ENCODE results near the gene LARP4B.

LARP4B gene

DNA sequence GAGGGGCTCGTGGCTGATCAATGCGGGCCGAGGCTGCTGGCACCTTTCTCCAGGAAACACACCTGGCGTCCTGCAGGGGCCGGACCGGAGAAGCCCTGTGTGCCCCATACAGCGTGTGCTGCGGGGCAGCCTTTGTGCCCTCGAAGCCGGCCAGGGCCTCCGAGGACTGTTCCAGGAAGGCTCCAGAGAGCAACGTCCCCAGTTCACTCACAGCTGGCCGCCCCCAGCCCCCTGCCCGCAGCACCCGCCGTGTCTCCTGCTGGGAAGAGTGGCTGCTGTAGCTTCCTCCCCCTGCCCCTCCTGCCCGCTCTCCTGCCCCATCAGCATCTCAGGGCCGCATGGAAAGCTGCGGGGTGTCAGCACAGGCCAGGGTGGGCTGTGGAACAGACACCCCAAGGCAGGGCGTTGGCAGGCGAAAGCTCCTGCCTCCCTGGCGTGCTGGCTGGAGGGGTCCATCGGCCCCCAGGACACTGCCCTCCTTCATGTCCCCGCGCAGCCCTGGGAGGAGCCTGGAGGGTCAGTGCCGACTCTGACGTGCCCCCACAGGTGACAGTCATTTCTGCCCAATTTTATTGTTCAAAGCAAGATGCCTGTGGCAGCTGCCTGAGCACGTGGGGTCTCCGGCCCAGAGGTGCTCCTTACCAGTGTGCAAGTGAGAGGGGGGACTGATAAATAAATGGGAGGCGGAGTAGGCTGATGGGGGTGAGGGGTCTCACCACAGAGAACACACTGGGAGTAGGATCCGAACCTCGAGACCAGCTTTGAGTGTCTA lies 146.2 kb downstream of the LARP4B start:
- Histone ChIP-seq H3K4me1 (ENCODE audit: control insufficient read depth, insufficient read depth, low read length) (no peaks in the 10 kb centered on the region), H3K4me3 (ENCODE audit: low read depth, low read length) (peak overlapping the region; percentile 41), H3K36me3 (ENCODE audit: control insufficient read depth in 2 of 2, insufficient read depth in 1 of 2, low read length in 2 of 2) (no peaks in the 10 kb centered on the region), H3K27ac (ENCODE audit: extremely low read depth, low read depth, low read length) (no peak overlapping the region), H3K9me3 (ENCODE audit: control insufficient read depth, insufficient read depth, low read depth, low read length) (no peaks in the 10 kb centered on the region)
- ChIA-PET POLR2A (interaction anchor here (1.0 kb wide), 1 partner anchor 264 kb away, joined by 4 read pairs; the partner anchor contains the start of gene IDI1), CTCF (interaction anchor here (0.5 to 0.9 kb wide), 3 partner anchors 27 to 134 kb away, joined by 3 to 4 read pairs (median 3); no protein-coding TSS in a partner anchor)
- TF ChIP-seq RBAK (tag by site-specific recombination; IDR thresholded peaks at IDR 0.05), result no peak
- TF ChIP-seq ZNF558 (tag by site-specific recombination; IDR thresholded peaks at IDR 0.05), result no peak
- no peak for TF ChIP-seq ZSCAN23 (tag by site-specific recombination; IDR thresholded peaks at IDR 0.05)
- peak; percentile 9; the same call in 1 of the 2 replicates for TF ChIP-seq ZFP37 (tag by site-specific recombination; IDR thresholded peaks at IDR 0.05)
- TF ChIP-seq ZNF335 (tag by site-specific recombination; conservative IDR thresholded peaks at IDR 0.05), result 0 out of 2 replicates have a peak, but pooled peaks have one; percentile 3
- peak; percentile 74 for TF ChIP-seq ZIC2 (tag by site-specific recombination; IDR thresholded peaks at IDR 0.05)
- TF ChIP-seq TCF7L2 (IDR thresholded peaks at IDR 0.05; ENCODE audit: borderline replicate concordance, low read depth, low read length), result no peak
- no peak for TF ChIP-seq ZNF169 (tag by site-specific recombination; IDR thresholded peaks at IDR 0.05)
- no peak for TF ChIP-seq ZNF600 (tag by site-specific recombination; IDR thresholded peaks at IDR 0.05)
- no peak for TF ChIP-seq KLF7 (tag by site-specific recombination; IDR thresholded peaks at IDR 0.05; ENCODE audit: borderline replicate concordance)
- no peak for TF ChIP-seq KLF8 (tag by site-specific recombination; IDR thresholded peaks at IDR 0.05)
- TF ChIP-seq ZNF121 (tag by site-specific recombination; IDR thresholded peaks at IDR 0.05), result no peak
- TF ChIP-seq, protein P1, sequence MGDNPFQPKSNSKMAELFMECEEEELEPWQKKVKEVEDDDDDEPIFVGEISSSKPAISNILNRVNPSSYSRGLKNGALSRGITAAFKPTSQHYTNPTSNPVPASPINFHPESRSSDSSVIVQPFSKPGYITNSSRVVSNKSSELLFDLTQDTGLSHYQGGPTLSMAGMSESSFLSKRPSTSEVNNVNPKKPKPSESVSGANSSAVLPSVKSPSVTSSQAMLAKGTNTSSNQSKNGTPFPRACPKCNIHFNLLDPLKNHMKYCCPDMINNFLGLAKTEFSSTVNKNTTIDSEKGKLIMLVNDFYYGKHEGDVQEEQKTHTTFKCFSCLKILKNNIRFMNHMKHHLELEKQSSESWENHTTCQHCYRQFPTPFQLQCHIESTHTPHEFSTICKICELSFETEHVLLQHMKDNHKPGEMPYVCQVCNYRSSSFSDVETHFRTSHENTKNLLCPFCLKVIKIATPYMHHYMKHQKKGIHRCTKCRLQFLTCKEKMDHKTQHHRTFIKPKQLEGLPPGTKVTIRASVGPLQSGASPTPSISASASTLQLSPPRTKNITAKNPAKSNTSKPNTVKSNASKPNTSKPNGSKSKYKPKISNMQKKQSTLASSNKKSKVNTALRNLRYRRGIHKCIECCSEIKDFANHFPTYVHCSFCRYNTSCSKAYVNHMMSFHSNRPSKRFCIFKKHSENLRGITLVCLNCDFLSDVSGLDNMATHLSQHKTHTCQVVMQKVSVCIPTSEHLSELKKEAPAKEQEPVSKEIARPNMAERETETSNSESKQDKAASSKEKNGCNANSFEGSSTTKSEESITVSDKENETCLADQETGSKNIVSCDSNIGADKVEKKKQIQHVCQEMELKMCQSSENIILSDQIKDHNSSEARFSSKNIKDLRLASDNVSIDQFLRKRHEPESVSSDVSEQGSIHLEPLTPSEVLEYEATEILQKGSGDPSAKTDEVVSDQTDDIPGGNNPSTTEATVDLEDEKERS (tag by site-specific recombination; IDR thresholded peaks at IDR 0.05), result no peak
- no peak for TF ChIP-seq ZNF341 (tag by site-specific recombination; IDR thresholded peaks at IDR 0.05; ENCODE audit: low read depth)
- TF ChIP-seq MYNN (tag by site-specific recombination; IDR thresholded peaks at IDR 0.05; ENCODE audit: borderline replicate concordance), result no peak
- TF ChIP-seq, protein P2, sequence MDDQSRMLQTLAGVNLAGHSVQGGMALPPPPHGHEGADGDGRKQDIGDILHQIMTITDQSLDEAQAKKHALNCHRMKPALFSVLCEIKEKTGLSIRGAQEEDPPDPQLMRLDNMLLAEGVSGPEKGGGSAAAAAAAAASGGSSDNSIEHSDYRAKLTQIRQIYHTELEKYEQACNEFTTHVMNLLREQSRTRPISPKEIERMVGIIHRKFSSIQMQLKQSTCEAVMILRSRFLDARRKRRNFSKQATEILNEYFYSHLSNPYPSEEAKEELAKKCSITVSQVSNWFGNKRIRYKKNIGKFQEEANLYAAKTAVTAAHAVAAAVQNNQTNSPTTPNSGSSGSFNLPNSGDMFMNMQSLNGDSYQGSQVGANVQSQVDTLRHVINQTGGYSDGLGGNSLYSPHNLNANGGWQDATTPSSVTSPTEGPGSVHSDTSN (CRISPR knock-in tag; IDR thresholded peaks at IDR 0.05), result no peak
- no peak for TF ChIP-seq ZFP3 (tag by site-specific recombination; IDR thresholded peaks at IDR 0.05; ENCODE audit: low read depth)
- TF ChIP-seq ZNF530 (tag by site-specific recombination; IDR thresholded peaks at IDR 0.05; ENCODE audit: low read depth), result no peak
- no peak for TF ChIP-seq ZNF555 (tag by site-specific recombination; conservative IDR thresholded peaks at IDR 0.05)
- TF ChIP-seq BCL11A (tag by site-specific recombination; IDR thresholded peaks at IDR 0.05; ENCODE audit: low read depth), result no peak
- TF ChIP-seq, protein P3, sequence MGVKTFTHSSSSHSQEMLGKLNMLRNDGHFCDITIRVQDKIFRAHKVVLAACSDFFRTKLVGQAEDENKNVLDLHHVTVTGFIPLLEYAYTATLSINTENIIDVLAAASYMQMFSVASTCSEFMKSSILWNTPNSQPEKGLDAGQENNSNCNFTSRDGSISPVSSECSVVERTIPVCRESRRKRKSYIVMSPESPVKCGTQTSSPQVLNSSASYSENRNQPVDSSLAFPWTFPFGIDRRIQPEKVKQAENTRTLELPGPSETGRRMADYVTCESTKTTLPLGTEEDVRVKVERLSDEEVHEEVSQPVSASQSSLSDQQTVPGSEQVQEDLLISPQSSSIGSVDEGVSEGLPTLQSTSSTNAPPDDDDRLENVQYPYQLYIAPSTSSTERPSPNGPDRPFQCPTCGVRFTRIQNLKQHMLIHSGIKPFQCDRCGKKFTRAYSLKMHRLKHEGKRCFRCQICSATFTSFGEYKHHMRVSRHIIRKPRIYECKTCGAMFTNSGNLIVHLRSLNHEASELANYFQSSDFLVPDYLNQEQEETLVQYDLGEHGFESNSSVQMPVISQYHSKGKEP (tag by site-specific recombination; IDR thresholded peaks at IDR 0.05), result no peak
- no peak for TF ChIP-seq SP2 (tag by site-specific recombination; IDR thresholded peaks at IDR 0.05)
- TF ChIP-seq ZNF202 (tag by site-specific recombination; IDR thresholded peaks at IDR 0.05; ENCODE audit: borderline replicate concordance), result no peak
- TF ChIP-seq, protein P4, sequence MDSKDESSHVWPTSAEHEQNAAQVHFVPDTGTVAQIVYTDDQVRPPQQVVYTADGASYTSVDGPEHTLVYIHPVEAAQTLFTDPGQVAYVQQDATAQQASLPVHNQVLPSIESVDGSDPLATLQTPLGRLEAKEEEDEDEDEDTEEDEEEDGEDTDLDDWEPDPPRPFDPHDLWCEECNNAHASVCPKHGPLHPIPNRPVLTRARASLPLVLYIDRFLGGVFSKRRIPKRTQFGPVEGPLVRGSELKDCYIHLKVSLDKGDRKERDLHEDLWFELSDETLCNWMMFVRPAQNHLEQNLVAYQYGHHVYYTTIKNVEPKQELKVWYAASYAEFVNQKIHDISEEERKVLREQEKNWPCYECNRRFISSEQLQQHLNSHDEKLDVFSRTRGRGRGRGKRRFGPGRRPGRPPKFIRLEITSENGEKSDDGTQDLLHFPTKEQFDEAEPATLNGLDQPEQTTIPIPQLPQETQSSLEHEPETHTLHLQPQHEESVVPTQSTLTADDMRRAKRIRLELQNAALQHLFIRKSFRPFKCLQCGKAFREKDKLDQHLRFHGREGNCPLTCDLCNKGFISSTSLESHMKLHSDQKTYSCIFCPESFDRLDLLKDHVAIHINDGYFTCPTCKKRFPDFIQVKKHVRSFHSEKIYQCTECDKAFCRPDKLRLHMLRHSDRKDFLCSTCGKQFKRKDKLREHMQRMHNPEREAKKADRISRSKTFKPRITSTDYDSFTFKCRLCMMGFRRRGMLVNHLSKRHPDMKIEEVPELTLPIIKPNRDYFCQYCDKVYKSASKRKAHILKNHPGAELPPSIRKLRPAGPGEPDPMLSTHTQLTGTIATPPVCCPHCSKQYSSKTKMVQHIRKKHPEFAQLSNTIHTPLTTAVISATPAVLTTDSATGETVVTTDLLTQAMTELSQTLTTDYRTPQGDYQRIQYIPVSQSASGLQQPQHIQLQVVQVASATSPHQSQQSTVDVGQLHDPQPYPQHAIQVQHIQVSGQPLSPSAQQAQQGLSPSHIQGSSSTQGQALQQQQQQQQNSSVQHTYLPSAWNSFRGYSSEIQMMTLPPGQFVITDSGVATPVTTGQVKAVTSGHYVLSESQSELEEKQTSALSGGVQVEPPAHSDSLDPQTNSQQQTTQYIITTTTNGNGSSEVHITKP (tag by site-specific recombination; IDR thresholded peaks at IDR 0.05), result no peak
- TF ChIP-seq, protein P5, sequence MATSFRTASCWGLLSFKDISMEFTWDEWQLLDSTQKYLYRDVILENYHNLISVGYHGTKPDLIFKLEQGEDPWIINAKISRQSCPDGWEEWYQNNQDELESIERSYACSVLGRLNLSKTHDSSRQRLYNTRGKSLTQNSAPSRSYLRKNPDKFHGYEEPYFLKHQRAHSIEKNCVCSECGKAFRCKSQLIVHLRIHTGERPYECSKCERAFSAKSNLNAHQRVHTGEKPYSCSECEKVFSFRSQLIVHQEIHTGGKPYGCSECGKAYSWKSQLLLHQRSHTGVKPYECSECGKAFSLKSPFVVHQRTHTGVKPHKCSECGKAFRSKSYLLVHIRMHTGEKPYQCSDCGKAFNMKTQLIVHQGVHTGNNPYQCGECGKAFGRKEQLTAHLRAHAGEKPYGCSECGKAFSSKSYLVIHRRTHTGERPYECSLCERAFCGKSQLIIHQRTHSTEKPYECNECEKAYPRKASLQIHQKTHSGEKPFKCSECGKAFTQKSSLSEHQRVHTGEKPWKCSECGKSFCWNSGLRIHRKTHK (tag by site-specific recombination; IDR thresholded peaks at IDR 0.05), result no peak
- TF ChIP-seq, protein P6, sequence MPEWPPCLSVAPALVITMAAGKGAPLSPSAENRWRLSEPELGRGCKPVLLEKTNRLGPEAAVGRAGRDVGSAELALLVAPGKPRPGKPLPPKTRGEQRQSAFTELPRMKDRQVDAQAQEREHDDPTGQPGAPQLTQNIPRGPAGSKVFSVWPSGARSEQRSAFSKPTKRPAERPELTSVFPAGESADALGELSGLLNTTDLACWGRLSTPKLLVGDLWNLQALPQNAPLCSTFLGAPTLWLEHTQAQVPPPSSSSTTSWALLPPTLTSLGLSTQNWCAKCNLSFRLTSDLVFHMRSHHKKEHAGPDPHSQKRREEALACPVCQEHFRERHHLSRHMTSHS (tag by site-specific recombination; IDR thresholded peaks at IDR 0.05), result no peak
